Measurements from ENCODE around the gene CAMK2B. TPM values are rescaled to one million over a fixed set of nuclear protein-coding genes. Genes with fewer than 3 reads are reported as not detected.
"Not testable (repeated sequence)": the region's sequence is repeated elsewhere in the genome, so short reads cannot be mapped to it uniquely, and the experiment has no call there.

Gene CAMK2B
- total RNA-seq, 1 donor from 2014 or later, result 5.0 TPM

DNA sequence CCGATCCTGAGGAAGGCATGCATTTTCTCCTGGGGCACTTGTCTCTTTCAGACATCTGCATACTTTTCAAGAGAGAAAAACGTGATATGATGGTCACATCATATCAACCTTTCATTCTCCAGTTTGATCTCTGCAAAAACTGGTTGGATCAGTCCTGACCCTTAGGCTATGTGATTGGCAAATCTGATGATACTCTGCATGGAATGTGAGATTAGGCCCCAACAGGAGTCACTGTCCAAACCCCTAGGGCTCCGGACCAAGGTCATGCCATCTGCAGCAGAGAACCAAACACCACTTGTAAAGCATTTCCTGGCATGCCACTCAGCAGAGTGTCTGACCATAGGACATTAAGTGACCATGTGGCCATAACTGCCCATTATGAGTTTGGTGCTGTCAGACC lies 144.8 kb downstream of the CAMK2B start:
- no peak for ATAC-seq
- DNase-seq (ENCODE audit: low spot score), result peak; percentile 22

DNA sequence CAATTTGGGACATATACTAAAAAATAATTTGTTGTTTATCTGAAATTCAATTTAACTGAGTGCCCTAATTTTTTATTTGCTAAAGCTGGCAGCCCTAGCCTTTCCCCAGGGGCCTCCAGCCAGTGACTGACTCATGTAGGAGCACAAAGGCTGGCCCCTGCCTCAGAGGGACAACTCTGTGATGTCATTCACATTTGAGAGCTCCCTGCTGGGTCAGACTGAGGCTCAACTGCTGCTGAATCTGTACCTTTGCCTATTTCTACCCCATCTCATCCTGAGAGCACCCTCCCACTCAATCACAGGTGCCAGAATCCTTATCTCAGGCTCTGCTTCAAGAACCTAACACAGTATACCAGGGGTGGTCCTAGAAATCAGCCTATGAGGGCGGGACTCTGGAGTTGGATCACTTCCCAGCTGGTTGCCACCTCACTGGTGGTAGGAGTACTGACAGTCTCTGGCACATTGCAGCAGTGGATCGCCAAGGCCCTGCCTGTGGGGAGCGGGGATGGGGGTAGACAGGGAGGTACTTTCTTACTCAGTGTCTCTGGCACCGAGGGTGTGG lies 147.7 kb downstream of the CAMK2B start:
- no peak for ATAC-seq
- DNase-seq (ENCODE audit: low spot score), result peak; percentile 42

DNA sequence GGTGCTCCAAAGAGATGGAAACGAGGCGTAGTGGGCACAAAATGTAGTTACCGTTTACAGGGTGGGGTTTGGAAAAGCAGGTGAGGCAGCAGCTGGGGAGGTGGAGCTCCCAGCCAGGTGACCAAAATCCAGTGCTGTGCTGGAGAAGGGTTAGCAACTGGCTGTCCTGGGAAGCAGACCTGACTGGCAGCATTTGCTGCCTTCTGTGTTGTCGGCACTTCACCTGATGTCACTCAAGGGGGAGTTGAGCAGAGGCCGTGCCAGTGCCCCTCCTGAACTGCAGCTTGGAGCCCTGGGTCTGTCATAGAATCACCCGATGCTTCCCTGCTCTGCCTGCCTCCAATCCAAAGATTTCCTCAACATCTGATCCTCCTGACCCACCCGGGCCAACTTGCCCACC lies 148.9 kb downstream of the CAMK2B start:
- DNase-seq (ENCODE audit: low spot score), result peak; percentile 27
- ATAC-seq, result no peak

DNA sequence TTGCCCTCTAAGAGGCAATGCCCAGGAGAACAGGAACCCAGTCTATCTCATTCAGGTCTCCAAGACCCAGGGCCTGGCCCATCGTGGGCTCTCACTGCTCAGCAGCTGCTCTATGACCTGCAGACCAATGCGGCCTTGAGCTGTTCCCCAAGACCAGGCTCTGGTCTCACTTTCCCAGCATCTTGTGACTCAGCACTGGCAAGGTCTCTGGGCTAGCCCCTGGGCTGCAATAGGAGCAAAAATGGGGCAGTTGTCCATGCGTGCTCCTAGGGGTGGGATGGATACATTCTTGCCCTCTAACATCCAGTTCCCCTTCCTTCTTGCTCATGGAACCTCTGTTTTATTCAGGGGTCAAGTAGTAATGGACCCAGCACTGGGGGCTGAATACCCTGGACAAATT lies 149.7 kb downstream of the CAMK2B start:
- DNase-seq (ENCODE audit: low spot score) (peak; percentile 24), ATAC-seq (no peak)

DNA sequence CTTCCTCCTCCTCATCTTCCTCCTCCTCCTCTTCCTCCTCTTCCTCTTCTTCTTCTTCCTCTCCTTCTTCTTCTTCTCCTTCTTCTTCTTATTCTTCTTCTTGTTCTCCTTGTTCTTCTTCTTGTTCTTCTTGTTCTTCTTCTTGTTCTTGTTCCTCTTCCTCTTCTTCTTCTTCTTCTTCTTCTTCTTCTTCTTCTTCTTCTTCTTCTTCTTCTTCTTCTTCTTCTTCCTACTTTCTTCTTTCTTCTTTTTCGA lies 150.8 kb downstream of the CAMK2B start:
- not testable (repeated sequence) for DNase-seq (ENCODE audit: low spot score); ATAC-seq

DNA sequence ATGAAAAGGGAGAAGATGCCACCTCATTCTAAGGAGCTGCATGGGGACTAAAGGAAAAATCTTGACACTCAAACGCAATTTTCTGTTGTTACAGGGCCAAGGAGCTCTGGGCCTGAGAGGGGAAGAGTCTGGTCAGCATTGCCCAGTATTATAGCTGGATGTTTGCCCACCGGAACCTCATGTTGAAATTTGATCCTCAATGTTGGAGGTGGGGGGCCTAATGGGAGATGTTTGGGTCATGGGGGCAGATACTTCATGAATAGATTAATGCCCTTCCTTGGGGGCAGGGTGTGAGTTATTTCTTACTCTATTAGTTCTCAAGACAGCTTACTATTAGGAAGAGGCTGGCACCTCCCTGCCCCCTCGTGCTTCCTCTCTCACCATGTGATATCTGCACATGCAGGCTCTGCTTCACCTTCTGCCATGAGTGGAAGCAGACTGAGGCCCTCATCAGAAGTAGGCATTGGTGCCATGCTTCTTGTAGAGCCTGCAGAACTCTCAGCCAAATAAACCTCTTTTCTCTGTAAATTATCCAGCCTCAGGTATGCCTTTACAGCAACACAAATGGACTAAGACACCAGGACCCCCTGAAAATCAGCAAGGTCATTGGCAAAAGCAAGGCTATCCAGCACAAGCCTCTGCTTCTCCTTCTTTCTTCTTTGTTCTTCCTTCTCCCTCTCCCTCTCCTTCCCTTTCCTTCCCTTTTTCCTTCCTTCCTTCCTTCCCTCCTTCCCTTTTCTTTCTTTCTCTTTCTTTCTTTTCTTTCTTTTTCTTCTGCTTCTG lies 151.3 kb downstream of the CAMK2B start:
- ATAC-seq (no peak), DNase-seq (ENCODE audit: low spot score) (peak; percentile 11)

DNA sequence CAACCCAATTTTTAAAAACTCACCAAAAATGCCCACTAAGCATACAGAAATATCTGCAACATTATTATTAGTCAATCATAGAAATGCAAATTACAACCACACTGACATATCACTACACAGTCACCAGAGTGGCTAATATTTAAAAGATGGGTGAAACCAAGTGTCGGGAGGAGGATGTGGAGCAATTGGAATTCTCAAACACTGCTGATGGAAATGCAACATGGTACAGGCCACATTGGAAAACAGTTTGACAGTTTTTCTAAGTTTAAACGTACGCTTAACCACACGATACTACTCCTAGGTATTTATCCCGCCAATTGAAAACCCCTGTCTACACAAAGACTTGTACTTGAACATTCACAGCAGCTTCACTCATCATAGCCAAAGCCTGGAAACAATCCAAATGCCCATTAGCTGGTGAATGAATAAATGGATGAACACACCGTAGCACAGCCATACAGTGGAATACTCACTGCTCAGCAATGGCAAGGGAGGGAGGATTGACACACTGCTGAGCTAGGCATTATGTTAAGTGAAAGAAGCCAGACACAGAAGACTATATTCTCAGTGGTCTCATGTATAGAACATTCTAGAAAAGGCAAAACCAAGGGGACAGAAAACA lies 152.5 kb downstream of the CAMK2B start:
- DNase-seq (ENCODE audit: low spot score), result no peak
- ATAC-seq, result no peak

DNA sequence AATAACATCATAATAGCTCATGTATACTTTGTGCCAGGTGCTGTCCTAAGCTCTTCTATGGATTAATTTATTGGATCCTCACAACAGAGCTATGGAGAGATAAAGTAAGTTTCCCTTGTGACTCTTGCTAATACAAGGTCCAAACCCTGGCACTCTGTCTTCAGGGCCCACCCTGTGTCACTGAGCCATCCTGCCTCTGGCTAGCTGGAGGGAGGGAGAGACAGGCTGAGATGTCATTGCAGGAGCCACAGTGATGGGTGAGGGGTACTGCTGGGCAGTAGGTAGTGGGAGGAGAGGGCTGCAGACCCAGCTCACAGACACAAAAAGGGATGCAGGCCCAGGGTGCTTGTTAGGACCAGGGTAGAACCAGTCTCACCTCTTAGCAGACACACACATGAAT lies 153.0 kb downstream of the CAMK2B start:
- DNase-seq (ENCODE audit: low spot score) (peak; percentile 6), ATAC-seq (no peak)

DNA sequence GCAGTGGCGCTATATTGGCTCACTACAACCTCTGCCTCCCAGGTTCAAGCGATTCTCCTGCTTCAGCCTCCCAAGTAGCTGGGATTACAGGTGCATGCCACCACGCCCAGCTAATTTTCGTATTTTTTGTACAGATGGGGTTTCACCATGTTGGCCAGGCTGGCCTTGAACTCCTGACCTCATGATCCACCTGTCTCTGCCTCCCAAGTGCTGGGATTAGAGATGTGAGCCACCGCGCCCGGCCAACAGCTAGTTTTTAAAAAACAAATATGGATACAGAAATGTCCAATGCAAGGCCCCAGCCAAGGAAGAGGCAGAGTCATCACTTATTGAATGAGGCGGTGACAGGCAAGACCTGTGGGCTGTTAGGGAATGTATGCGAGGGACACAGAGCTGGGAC lies 153.5 kb downstream of the CAMK2B start:
- ATAC-seq, result not testable (repeated sequence)
- DNase-seq (ENCODE audit: low spot score), result peak; percentile 15

DNA sequence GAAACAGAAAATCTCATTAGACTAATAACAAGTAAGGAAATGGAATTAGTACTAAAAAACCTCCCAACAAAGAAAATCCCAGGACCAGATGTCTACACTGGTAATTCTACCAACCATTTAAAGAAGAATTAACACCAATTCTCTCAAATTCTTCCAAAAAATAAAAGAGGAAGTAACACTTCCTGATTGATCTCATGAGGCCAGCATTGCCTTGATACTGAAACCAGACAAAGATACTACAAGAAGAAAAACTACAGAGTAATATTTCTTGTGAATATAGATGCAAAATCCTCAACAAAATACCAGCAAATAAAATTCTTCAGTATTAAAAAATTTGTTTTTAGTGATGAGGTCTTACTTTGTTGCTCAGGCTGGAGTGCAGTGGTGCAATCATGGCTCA lies 157.5 kb downstream of the CAMK2B start:
- ATAC-seq, result no peak
- DNase-seq (ENCODE audit: low spot score), result no peak

Other genes with a start within 250 kb of the CAMK2B start
- 21.0 TPM for gene POLM, start 243.1 kb downstream of the CAMK2B start, total RNA-seq
- 9.4 TPM for gene AEBP1, start 221.2 kb downstream of the CAMK2B start, total RNA-seq
- gene POLD2, start 202.0 kb downstream of the CAMK2B start, total RNA-seq, result 78.3 TPM
- gene MYL7, start 184.3 kb downstream of the CAMK2B start, total RNA-seq, result not detected
- 1.7 TPM for gene GCK, start 136.2 kb downstream of the CAMK2B start, total RNA-seq
- gene YKT6, start 124.6 kb downstream of the CAMK2B start, total RNA-seq, result 19.9 TPM
- gene NUDCD3, start 165.1 kb upstream of the CAMK2B start, total RNA-seq, result 47.1 TPM
- gene NPC1L1, start 215.7 kb upstream of the CAMK2B start, total RNA-seq, result 21.1 TPM
- gene DDX56, start 248.3 kb upstream of the CAMK2B start, total RNA-seq, result 32.9 TPM

Data from left lobe of liver (tissue), 2 donors.